Ascending aorta (tissue), 2 donors: Measurements from ENCODE around the gene HLA-DQA1. TPM values are rescaled to one million over a fixed set of nuclear protein-coding genes. Genes with fewer than 3 reads are reported as not detected.

Experiments used
- DNase-seq, 2 donors: peaks; one replicate each; pipeline ENCODE4 v3.0.0-alpha.2; 2019; ENCODE audit warnings: low spot score in 2 of 2
- H3K27ac ChIP-seq, 2 donors: fragments of 200-600 bp; sonication (generic); one replicate each; pipeline ENCODE4 v1.5.1; 2016 to 2017; ENCODE audit warnings: mild to moderate bottlenecking in 1 of 2
- H3K27me3 ChIP-seq: fragments of 200-600 bp; sonication (generic); one replicate; pipeline ENCODE4 v1.5.1; 2017
- H3K36me3 ChIP-seq, 2 donors: fragments of 200-600 bp; sonication (generic); one replicate each; pipeline ENCODE4 v1.5.1; 2016
- H3K4me1 ChIP-seq, 2 donors: fragments of 200-600 bp; sonication (generic); one replicate each; pipeline ENCODE4 v1.5.1; 2016 to 2017; ENCODE audit warnings: mild to moderate bottlenecking in 1 of 2
- H3K4me3 ChIP-seq, 2 donors: fragments of 200-600 bp; sonication (generic); one replicate each; pipeline ENCODE4 v1.5.1; 2016 to 2017; ENCODE audit warnings: mild to moderate bottlenecking in 1 of 2
- H3K9me3 ChIP-seq, 2 donors: fragments of 200-600 bp; sonication (generic); one replicate each; pipeline ENCODE4 v1.5.1; 2016
- intact Hi-C: fragments of 100-400 bp; cut with DNase I; formaldehyde crosslinking; loops from one replicate; pipeline ENCODE4 v1.15.1; 2023
- total RNA-seq: library from RNA; depleted of rRNA; stranded (reverse); fragments of >200 nt; gene quantifications from one replicate; pipeline ENCODE4 v1.1.0, GENCODE V29; 2016
- TF ChIP-seq, protein P1 (sequence below), 3 experiments: fragments of 200-600 bp in 2 of 3; fragments of 450-650 bp in 1 of 3; sonication (generic) in 2 of 3; IDR thresholded peaks; one replicate each; pipeline ENCODE4 v1.5.1; 2016 to 2019; ENCODE audit warnings: antibody characterized with exemption in 3 of 3, mild to moderate bottlenecking in 1 of 3, moderate library complexity in 1 of 3

The HLA-DQA1 gene
- total RNA-seq, 1 donor from 2014 or later = 2.0 TPM

- DNase-seq = no peak
- TF ChIP-seq, protein P1, sequence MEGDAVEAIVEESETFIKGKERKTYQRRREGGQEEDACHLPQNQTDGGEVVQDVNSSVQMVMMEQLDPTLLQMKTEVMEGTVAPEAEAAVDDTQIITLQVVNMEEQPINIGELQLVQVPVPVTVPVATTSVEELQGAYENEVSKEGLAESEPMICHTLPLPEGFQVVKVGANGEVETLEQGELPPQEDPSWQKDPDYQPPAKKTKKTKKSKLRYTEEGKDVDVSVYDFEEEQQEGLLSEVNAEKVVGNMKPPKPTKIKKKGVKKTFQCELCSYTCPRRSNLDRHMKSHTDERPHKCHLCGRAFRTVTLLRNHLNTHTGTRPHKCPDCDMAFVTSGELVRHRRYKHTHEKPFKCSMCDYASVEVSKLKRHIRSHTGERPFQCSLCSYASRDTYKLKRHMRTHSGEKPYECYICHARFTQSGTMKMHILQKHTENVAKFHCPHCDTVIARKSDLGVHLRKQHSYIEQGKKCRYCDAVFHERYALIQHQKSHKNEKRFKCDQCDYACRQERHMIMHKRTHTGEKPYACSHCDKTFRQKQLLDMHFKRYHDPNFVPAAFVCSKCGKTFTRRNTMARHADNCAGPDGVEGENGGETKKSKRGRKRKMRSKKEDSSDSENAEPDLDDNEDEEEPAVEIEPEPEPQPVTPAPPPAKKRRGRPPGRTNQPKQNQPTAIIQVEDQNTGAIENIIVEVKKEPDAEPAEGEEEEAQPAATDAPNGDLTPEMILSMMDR (IDR thresholded peaks at IDR 0.05) = no peak
- H3K36me3 ChIP-seq = no peaks in the 10 kb centered on the region
- intact Hi-C loops = no loop called here
- H3K27me3 ChIP-seq = no peaks in the 10 kb centered on the region
- H3K9me3 ChIP-seq = no peaks in the 10 kb centered on the region
- no peak overlapping the region for H3K4me3 ChIP-seq
- no peaks in the 10 kb centered on the region for H3K4me1 ChIP-seq
- no peak overlapping the region for H3K27ac ChIP-seq
These were observed 27.8 kb upstream of the HLA-DQA1 start for GRCh38 chr6:32609391-32609730.

DNA sequence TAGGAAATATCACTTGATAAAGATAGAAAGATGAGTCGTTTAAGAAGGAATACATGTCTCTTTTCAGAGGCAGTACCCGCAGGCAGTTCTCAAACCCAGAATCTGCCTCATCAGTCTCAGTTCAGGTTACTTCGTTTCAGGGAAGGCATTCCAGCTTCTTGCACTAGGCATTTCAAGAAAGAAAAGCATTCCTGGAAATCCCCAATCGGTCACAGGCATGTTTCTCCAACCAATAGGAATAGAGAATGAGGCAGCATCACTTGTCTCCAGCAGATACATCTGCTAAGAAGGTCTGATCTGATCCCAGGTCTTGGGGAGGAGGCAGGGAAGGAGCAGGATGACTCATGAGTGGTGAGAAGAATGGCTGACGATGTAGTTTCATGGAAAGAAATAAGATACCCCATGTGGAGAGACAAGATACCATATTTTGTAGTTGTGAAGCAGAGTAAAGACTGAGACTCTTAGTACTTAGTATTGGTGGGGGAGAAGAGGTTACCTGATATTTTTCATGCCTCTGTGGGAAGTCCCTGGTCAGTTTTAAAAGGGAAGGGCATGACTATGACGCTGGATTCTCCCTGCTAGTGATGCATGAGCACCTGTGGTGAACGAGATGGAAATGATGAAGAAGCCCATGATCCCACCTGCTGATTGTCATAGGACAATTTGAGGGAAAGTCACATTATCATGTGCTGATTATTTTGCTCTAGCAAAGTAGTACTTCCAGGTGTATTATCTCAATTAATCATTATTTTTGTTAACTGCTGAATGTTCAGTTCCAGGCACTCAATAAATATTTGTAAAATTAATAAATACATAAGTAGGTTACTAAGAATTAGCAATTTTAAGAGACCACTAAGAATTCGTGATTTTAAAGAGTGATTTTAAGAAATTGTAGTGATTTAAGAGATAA, 27.2 kb upstream of the HLA-DQA1 start:
- Histone ChIP-seq H3K36me3 (no peaks in the 10 kb centered on the region), H3K9me3 (no peaks in the 10 kb centered on the region), H3K27ac (no peak overlapping the region), H3K4me1 (no peaks in the 10 kb centered on the region), H3K27me3 (no peaks in the 10 kb centered on the region), H3K4me3 (no peak overlapping the region)
- DNase-seq = no peak
- TF ChIP-seq, protein P1 (IDR thresholded peaks at IDR 0.05) = no peak
- intact Hi-C loops = no loop called here

DNA sequence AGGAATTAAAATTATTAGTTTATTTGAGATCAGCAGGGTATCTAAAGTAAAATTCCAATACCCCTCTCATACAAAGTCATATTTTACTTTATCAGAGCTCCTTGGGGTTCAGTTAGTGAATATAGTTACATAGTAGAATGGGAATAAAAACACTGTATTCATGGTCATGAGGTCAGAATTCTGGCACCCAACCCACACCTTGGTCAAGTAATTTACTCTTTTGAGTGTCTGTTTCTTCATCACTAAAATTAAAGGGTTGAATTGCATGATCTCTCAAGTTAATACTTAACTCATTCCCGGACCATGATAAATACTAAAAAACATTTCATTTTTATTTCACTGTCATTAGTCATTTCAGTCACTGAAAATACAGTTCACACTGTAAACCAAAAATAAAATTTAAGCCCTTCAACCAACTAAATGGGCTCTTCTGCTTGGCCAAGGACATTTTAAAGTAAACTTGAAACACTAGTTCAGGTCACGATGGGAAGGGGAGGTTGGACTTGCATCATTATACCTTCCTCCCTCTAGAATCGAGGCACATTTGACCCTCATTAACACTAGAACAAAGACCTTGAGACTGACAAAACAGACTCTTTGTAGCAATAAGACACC, 26.4 kb upstream of the HLA-DQA1 start:
- TF ChIP-seq, protein P1 (IDR thresholded peaks at IDR 0.05) = no peak
- no peaks in the 10 kb centered on the region for H3K4me1 ChIP-seq
- no peak overlapping the region for H3K4me3 ChIP-seq
- no peak for DNase-seq
- intact Hi-C loops = no loop called here
- no peak overlapping the region for H3K27ac ChIP-seq
- no peaks in the 10 kb centered on the region for H3K27me3 ChIP-seq
- H3K9me3 ChIP-seq = no peaks in the 10 kb centered on the region
- no peaks in the 10 kb centered on the region for H3K36me3 ChIP-seq

- intact Hi-C loops = no loop called here
- Histone ChIP-seq H3K4me3 (no peak overlapping the region), H3K9me3 (peaks cover 0 to 3% of the 10 kb centered on the region in 2 donors), H3K36me3 (no peaks in the 10 kb centered on the region), H3K4me1 (no peaks in the 10 kb centered on the region), H3K27me3 (no peaks in the 10 kb centered on the region), H3K27ac (no peak overlapping the region)
- no peak for DNase-seq
- TF ChIP-seq, protein P1 (IDR thresholded peaks at IDR 0.05) = no peak
These were observed 23.7 kb upstream of the HLA-DQA1 start for GRCh38 chr6:32613475-32613874.

- no peak for DNase-seq
- Histone ChIP-seq H3K27ac (no peak overlapping the region), H3K4me3 (no peak overlapping the region), H3K9me3 (peaks cover 0 to 7% of the 10 kb centered on the region in 2 donors), H3K4me1 (no peaks in the 10 kb centered on the region), H3K36me3 (no peaks in the 10 kb centered on the region), H3K27me3 (no peaks in the 10 kb centered on the region)
- intact Hi-C loops = no loop called here
- TF ChIP-seq, protein P1 (IDR thresholded peaks at IDR 0.05) = no peak
These were observed 22.7 kb upstream of the HLA-DQA1 start for GRCh38 chr6:32614366-32615081.
